GM13976 (cell line): ENCODE measurements around the gene TEX26.

Experiments
- DNase-seq: peaks from one replicate; pipeline ENCODE4 v3.0.0; 2012; ENCODE audit warnings: low spot score
- CTCF ChIP-seq: IDR thresholded peaks from 2 replicates; pipeline ENCODE4 v1.5.1; 2012; ENCODE audit warnings: borderline replicate concordance, mild to moderate bottlenecking; ENCODE audit not compliant: insufficient read depth; ENCODE audit errors: extremely low read depth, missing control alignments, control extremely low read depth
- in situ Hi-C: fragments of 300-500 bp; cut with MboI; formaldehyde crosslinking; loops from one replicate; pipeline ENCODE4 v1.12.0; 2022; ENCODE audit warnings: low sequenced_read_pairs, mixed read lengths, inconsistent platforms; ENCODE audit not compliant: unreplicated experiment

Gene TEX26

DNA sequence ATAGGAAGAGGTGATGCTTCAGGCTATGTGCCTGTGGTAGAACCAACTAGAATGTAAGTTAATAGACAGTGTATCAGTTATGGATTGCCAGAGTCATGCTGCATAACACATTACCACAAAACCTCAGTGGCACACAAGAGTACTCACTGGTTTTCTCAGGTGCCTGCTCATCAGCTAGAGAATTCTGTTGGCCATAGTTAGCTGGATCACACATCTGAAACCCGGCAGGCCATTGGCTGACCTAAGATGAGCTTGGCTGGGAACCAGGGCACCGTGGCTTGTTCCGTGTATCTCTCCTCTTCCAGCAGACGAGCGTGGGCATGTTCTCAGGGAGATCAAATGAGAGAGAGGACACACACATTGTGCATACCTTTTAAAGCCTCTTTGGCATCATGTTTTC, 76.7 kb downstream of the TEX26 start:
- no peak for DNase-seq
- TF ChIP-seq CTCF, result no peak
- in situ Hi-C loops, result no loop called here

GRCh38 chr13:31010296-31010695, 77.8 kb downstream of the TEX26 start:
- no peak for DNase-seq
- in situ Hi-C loops, result no loop called here
- TF ChIP-seq CTCF, result no peak

- no peak for TF ChIP-seq CTCF
- in situ Hi-C loops, result no loop called here
- DNase-seq, result no peak
Observed at GRCh38 chr13:31011193-31011860, 78.9 kb downstream of the TEX26 start.

DNA sequence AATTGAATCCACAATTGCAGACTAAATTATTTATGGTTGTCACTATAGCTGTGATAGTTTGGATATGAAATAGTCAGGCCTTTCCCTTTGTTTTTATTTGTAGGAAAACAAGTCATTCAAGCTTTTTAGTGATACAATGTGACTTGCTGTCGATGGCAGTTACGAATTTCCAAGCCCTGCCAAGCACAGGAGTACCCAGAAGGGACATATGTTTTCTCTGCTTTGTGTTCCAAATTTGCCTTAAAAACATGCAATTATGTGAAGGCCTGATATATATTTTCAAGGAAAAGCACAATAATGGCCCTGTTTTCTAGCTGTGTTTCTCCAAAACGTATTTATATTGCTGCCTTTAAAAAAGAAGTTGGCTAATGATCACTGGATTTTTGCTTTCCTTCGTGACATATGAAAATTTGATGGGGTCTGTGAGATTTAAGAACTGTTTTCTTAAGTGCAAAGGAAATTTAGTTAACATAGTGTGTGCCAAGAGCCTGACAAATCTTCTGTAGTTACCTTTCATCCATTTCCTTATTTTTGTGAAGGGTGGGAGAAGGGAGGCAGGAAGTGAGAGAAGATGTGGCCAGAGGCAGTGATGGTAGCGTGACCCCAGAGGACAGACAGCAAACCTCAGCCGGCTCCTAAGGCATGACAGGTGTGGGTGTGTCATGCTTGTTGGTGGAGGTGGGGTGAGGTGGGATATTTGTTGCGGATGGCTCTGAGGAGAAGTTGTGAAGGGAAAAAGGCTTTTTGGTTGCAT, 79.6 kb downstream of the TEX26 start:
- in situ Hi-C loops, result no loop called here
- TF ChIP-seq CTCF, result no peak

GRCh38 chr13:31012655-31013024, 80.2 kb downstream of the TEX26 start:
- no peak for TF ChIP-seq CTCF
- in situ Hi-C loops, result no loop called here
- DNase-seq, result no peak

More for the DNA sequence above, 79.6 kb downstream of the TEX26 start:
- DNase-seq, result no peak

- no peak for DNase-seq
- TF ChIP-seq CTCF, result no peak
- in situ Hi-C loops, result no loop called here
Observed at GRCh38 chr13:31014456-31014855, 82.0 kb downstream of the TEX26 start.
